SH-SY5Y (cell line): ENCODE data around the gene SLC1A5.

Experiments
- GATA2 ChIP-seq: IDR thresholded peaks from 2 replicates; pipeline ENCODE4 v1.6.1; 2011; ENCODE audit warnings: mild to moderate bottlenecking, low read depth, low read length
- GATA3 ChIP-seq: IDR thresholded peaks from 2 replicates; pipeline ENCODE4 v1.6.1; 2011; ENCODE audit warnings: low read depth, mild to moderate bottlenecking, low read length, moderate library complexity

GRCh38 chr19:46834121-46834520 lies 45.7 kb upstream of the SLC1A5 start:
- TF ChIP-seq GATA3 (no peak), GATA2 (no peak)
